Occipital lobe (tissue), 2 donors: ENCODE data around the gene EDNRB. TPM values are rescaled to one million over a fixed set of nuclear protein-coding genes. Genes with fewer than 3 reads are reported as not detected.

Experiments used
- small RNA-seq: library from RNA; depleted of rRNA; stranded (forward); fragments of <200 nt; gene quantifications from one replicate; pipeline ENCODE3, GENCODE V24; 2014
- total RNA-seq: library from RNA; depleted of rRNA; stranded (reverse); fragments of >200 nt; gene quantifications from one replicate; pipeline ENCODE4 v1.2.3, GENCODE V29; 2014

EDNRB gene
- total RNA-seq, 1 donor from 2014 or later: 24.6 TPM

Small RNAs within 50 kb of the gene (small RNA-seq; reads per million reads assigned to genes)
- not detected for gene RN7SL810P

Other genes with a start within 250 kb of the EDNRB start
- 600 TPM for gene SLAIN1, start 221.1 kb downstream of the EDNRB start, total RNA-seq